HEK293T (cell line): Measurements from ENCODE around the gene TCF7.

Experiments
- BHLHE40 ChIP-seq: fragments of 450-650 bp; IDR thresholded peaks from 2 replicates; pipeline ENCODE4 v1.6.1; 2016; ENCODE audit warnings: mild to moderate bottlenecking, moderate library complexity, borderline replicate concordance
- ELF4 ChIP-seq: fragments of 450-650 bp; IDR thresholded peaks from 2 replicates; pipeline ENCODE4 v1.6.1; 2017; ENCODE audit warnings: antibody characterized with exemption
- FOXA1 ChIP-seq: fragments of 450-650 bp; IDR thresholded peaks from 2 replicates; pipeline ENCODE4 v1.6.1; 2016; ENCODE audit warnings: mild to moderate bottlenecking
- FOXK2 ChIP-seq: fragments of 450-650 bp; IDR thresholded peaks from 2 replicates; pipeline ENCODE4 v1.6.1; 2016; ENCODE audit warnings: mild to moderate bottlenecking
- L3MBTL2 ChIP-seq: fragments of 450-650 bp; conservative IDR thresholded peaks from 2 replicates; pipeline ENCODE4 v1.6.1; 2016; ENCODE audit warnings: mild to moderate bottlenecking
- SP1 ChIP-seq: fragments of 450-650 bp; IDR thresholded peaks from 2 replicates; pipeline ENCODE4 v1.6.1; 2017
- TF ChIP-seq, protein P1 (sequence below): fragments of 450-650 bp; IDR thresholded peaks from 2 replicates; pipeline ENCODE4 v1.6.1; 2016

DNA sequence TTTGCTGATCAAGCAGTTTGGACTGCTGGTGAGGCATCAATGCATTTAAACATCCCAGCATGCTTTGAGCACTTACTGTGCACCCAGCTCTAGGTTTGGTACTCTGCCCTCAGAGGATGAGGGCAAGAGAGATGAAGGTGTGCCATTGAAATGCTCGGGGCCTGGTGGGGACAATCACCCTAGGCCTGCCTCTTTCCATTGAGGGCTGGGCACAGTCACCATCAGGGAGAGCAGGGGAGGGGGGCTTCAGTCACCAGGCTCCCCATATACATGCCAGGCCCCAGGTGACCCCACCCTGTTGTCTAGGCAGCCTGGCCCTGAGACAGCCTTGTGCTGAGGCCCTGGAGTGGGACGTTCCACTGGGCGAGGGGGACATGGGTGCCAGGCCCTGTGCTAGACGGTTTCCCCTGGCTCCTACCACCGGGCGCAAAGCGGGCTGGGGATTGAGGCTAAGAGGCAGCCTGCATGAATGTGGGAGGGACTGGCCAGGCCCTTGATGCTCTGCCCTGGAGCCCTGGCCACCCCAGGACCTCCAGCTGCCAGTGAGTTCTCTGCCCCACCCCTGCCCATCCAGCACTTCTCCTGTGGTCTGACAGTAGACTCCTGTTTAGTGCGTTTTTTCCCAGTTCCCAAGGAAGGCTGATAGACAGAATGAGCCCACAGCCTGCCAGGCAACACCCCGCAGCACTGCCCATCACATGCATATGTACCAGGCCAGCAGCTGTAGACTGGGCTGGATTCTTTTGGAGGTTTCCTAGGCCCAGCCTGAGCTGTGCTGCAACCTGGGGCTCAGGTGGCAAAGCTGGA is 18.9 kb downstream of the TCF7 start:
- TF ChIP-seq ELF4 (no peak), BHLHE40 (no peak), FOXK2 (no peak), FOXA1 (no peak), L3MBTL2 (no peak), SP1 (no peak)
- TF ChIP-seq, protein P1, sequence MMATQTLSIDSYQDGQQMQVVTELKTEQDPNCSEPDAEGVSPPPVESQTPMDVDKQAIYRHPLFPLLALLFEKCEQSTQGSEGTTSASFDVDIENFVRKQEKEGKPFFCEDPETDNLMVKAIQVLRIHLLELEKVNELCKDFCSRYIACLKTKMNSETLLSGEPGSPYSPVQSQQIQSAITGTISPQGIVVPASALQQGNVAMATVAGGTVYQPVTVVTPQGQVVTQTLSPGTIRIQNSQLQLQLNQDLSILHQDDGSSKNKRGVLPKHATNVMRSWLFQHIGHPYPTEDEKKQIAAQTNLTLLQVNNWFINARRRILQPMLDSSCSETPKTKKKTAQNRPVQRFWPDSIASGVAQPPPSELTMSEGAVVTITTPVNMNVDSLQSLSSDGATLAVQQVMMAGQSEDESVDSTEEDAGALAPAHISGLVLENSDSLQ: no peak
